ENCODE results near the gene PNLIP. TPM values are rescaled to one million over a fixed set of nuclear protein-coding genes. Genes with fewer than 3 reads are reported as not detected.

Gene PNLIP
- total and polyA plus RNA-seq, 2 experiments from 2014 or later = not detected

GRCh38 chr10:116536810-116537209, 8.9 kb upstream of the PNLIP start:
- Histone ChIP-seq H3K36me3 (ENCODE audit: low read depth) (no peaks in the 10 kb centered on the region), H3K79me2 (ENCODE audit: insufficient read depth) (no peaks in the 10 kb centered on the region), H3K9me2 (ENCODE audit: insufficient read depth) (no peaks in the 10 kb centered on the region), H3K9ac (no peak overlapping the region), H3K27me3 (replicated peaks; ENCODE audit: insufficient read depth) (no peaks in the 10 kb centered on the region), H3F3A (ENCODE audit: insufficient read depth) (no peaks in the 10 kb centered on the region), H3K27ac (no peak overlapping the region), H3K4me2 (ENCODE audit: unreplicated experiment) (no peak overlapping the region), H3K9me3 (ENCODE audit: low read depth) (no peaks in the 10 kb centered on the region), H3K4me1 (ENCODE audit: insufficient read depth) (no peaks in the 10 kb centered on the region), H2AFZ (no peak overlapping the region), H4K20me1 (ENCODE audit: insufficient read depth) (no peaks in the 10 kb centered on the region), H3K4me3 (no peak overlapping the region)
- in situ Hi-C loops (cut with MboI) = no loop called here
- no peak for DNase-seq
- TF ChIP-seq EZH2phosphoT487 (IDR thresholded peaks at IDR 0.05; ENCODE audit: insufficient read depth, low read depth) (no peak), EZH2 (IDR thresholded peaks at IDR 0.05; ENCODE audit: insufficient read depth, poor library complexity, severe bottlenecking) (no peak)
- WGBS, 2 experiments (ENCODE audit: low coverage in 1 of 2, low lambda C conversion rate in 2 of 2, missing lambda C conversion rate in 2 of 2) = 52 to 61% methylated on average over 2 of the region's 2 CpGs

GRCh38 chr10:116538456-116538855, 7.3 kb upstream of the PNLIP start:
- in situ Hi-C loops (cut with MboI) = no loop called here
- Histone ChIP-seq H3K27me3 (replicated peaks; ENCODE audit: insufficient read depth) (no peaks in the 10 kb centered on the region), H3K9me2 (ENCODE audit: insufficient read depth) (no peaks in the 10 kb centered on the region), H3K9ac (no peak overlapping the region), H3K79me2 (ENCODE audit: insufficient read depth) (no peaks in the 10 kb centered on the region), H2AFZ (no peak overlapping the region), H3K36me3 (ENCODE audit: low read depth) (no peaks in the 10 kb centered on the region), H3K9me3 (ENCODE audit: low read depth) (no peaks in the 10 kb centered on the region), H3K27ac (no peak overlapping the region), H3F3A (ENCODE audit: insufficient read depth) (no peaks in the 10 kb centered on the region), H4K20me1 (ENCODE audit: insufficient read depth) (no peaks in the 10 kb centered on the region), H3K4me3 (no peak overlapping the region), H3K4me2 (ENCODE audit: unreplicated experiment) (no peak overlapping the region), H3K4me1 (ENCODE audit: insufficient read depth) (no peaks in the 10 kb centered on the region)
- DNase-seq = peak; percentile 5
- TF ChIP-seq EZH2phosphoT487 (IDR thresholded peaks at IDR 0.05; ENCODE audit: insufficient read depth, low read depth) = no peak
- TF ChIP-seq EZH2 (IDR thresholded peaks at IDR 0.05; ENCODE audit: insufficient read depth, poor library complexity, severe bottlenecking) = no peak

DNA sequence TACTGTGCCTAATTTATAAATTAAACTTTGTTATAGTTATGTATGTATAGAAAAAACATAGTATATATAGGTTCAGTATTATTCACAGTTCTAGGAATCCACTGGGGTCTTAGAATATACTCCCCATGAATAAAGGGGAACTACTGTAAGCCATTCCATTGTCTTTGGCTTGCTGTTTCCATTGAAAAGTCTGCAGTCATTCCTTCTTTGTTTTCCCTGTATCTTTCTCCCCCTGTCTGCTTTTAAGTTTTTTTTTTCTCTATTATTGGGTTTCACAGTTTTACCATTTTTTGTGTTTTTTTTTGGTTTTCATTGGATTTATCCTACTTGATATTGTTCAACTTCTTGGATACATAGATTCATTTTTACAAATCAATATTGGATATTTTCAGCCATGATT, 6.7 kb upstream of the PNLIP start:
- no peaks in the 10 kb centered on the region for H3F3A ChIP-seq (ENCODE audit: insufficient read depth)
- H2AFZ ChIP-seq = no peak overlapping the region
- H4K20me1 ChIP-seq (ENCODE audit: insufficient read depth) = no peaks in the 10 kb centered on the region
- no peaks in the 10 kb centered on the region for H3K4me1 ChIP-seq (ENCODE audit: insufficient read depth)
- in situ Hi-C loops (cut with MboI) = no loop called here
- no peaks in the 10 kb centered on the region for H3K27me3 ChIP-seq (replicated peaks; ENCODE audit: insufficient read depth)
- H3K79me2 ChIP-seq (ENCODE audit: insufficient read depth) = no peaks in the 10 kb centered on the region
- no peak overlapping the region for H3K27ac ChIP-seq
- DNase-seq = no peak
- TF ChIP-seq EZH2phosphoT487 (IDR thresholded peaks at IDR 0.05; ENCODE audit: insufficient read depth, low read depth) = no peak
- no peak for TF ChIP-seq EZH2 (IDR thresholded peaks at IDR 0.05; ENCODE audit: insufficient read depth, poor library complexity, severe bottlenecking)
- no peak overlapping the region for H3K4me3 ChIP-seq
- H3K9me2 ChIP-seq (ENCODE audit: insufficient read depth) = no peaks in the 10 kb centered on the region
- H3K4me2 ChIP-seq (ENCODE audit: unreplicated experiment) = no peak overlapping the region
- no peaks in the 10 kb centered on the region for H3K36me3 ChIP-seq (ENCODE audit: low read depth)
- H3K9me3 ChIP-seq (ENCODE audit: low read depth) = no peaks in the 10 kb centered on the region
- no peak overlapping the region for H3K9ac ChIP-seq

GRCh38 chr10:116540814-116541213, 4.9 kb upstream of the PNLIP start:
- no peaks in the 10 kb centered on the region for H3K4me1 ChIP-seq (ENCODE audit: insufficient read depth)
- TF ChIP-seq EZH2 (IDR thresholded peaks at IDR 0.05; ENCODE audit: insufficient read depth, poor library complexity, severe bottlenecking) = no peak
- TF ChIP-seq EZH2phosphoT487 (IDR thresholded peaks at IDR 0.05; ENCODE audit: insufficient read depth, low read depth) = no peak
- no peak overlapping the region for H2AFZ ChIP-seq
- no peaks in the 10 kb centered on the region for H3K36me3 ChIP-seq (ENCODE audit: low read depth)
- H3K9me3 ChIP-seq (ENCODE audit: low read depth) = no peaks in the 10 kb centered on the region
- in situ Hi-C loops (cut with MboI) = no loop called here
- no peak overlapping the region for H3K4me2 ChIP-seq (ENCODE audit: unreplicated experiment)
- H3K79me2 ChIP-seq (ENCODE audit: insufficient read depth) = no peaks in the 10 kb centered on the region
- no peak overlapping the region for H3K4me3 ChIP-seq
- H4K20me1 ChIP-seq (ENCODE audit: insufficient read depth) = no peaks in the 10 kb centered on the region
- H3K9ac ChIP-seq = no peak overlapping the region
- H3K27me3 ChIP-seq (replicated peaks; ENCODE audit: insufficient read depth) = no peaks in the 10 kb centered on the region; the same call in 1 of the 2 replicates
- H3K27ac ChIP-seq = no peak overlapping the region
- H3K9me2 ChIP-seq (ENCODE audit: insufficient read depth) = no peaks in the 10 kb centered on the region
- no peaks in the 10 kb centered on the region for H3F3A ChIP-seq (ENCODE audit: insufficient read depth)
- WGBS, 2 experiments (ENCODE audit: low coverage in 1 of 2, low lambda C conversion rate in 2 of 2, missing lambda C conversion rate in 2 of 2) = 44 to 48% methylated on average over 2 of the region's 2 CpGs
- DNase-seq = no peak

- Histone ChIP-seq H3K9ac (no peak overlapping the region), H3K4me3 (no peak overlapping the region), H3F3A (ENCODE audit: insufficient read depth) (no peaks in the 10 kb centered on the region), H3K36me3 (ENCODE audit: low read depth) (no peaks in the 10 kb centered on the region), H3K27ac (no peak overlapping the region), H3K4me2 (ENCODE audit: unreplicated experiment) (no peak overlapping the region), H3K79me2 (ENCODE audit: insufficient read depth) (no peaks in the 10 kb centered on the region), H3K4me1 (ENCODE audit: insufficient read depth) (no peaks in the 10 kb centered on the region), H2AFZ (no peak overlapping the region), H3K9me2 (ENCODE audit: insufficient read depth) (no peaks in the 10 kb centered on the region), H4K20me1 (ENCODE audit: insufficient read depth) (no peaks in the 10 kb centered on the region), H3K9me3 (ENCODE audit: low read depth) (no peaks in the 10 kb centered on the region), H3K27me3 (replicated peaks; ENCODE audit: insufficient read depth) (no peaks in the 10 kb centered on the region; the same call in 1 of the 2 replicates)
- in situ Hi-C loops (cut with MboI) = no loop called here
- TF ChIP-seq EZH2 (IDR thresholded peaks at IDR 0.05; ENCODE audit: insufficient read depth, poor library complexity, severe bottlenecking) (no peak), EZH2phosphoT487 (IDR thresholded peaks at IDR 0.05; ENCODE audit: insufficient read depth, low read depth) (no peak)
- no peak for DNase-seq
Observed at GRCh38 chr10:116542007-116542677, 3.6 kb upstream of the PNLIP start.
